GM19239 (cell line): ENCODE measurements around the gene PLK3.
"Not testable (repeated sequence)": the region's sequence is repeated elsewhere in the genome, so short reads cannot be mapped to it uniquely, and the experiment has no call there.

Experiments used
- DNase-seq: peaks from one replicate; pipeline ENCODE4 v3.0.0; 2011; ENCODE audit warnings: low spot score; ENCODE audit not compliant: insufficient read length
- FAIRE-seq: peaks from 2 replicates; lab custom pipeline; 2011; peaks lifted over from hg19 to GRCh38; lab: Jason Lieb, UNC

Gene PLK3

GRCh38 chr1:44799770-44800584, at the start of gene PLK3:
PLK3 (plus strand) TSS chr1:44800377; CDS start chr1:44800464, 87 bp downstream.
- FAIRE-seq = peak; percentile 99

GRCh38 chr1:44757420-44757819, 42.8 kb upstream of the PLK3 start:
- FAIRE-seq (peak; percentile 92), DNase-seq (peak; percentile 22)

More at GRCh38 chr1:44799770-44800584, at the start of gene PLK3:
- peak; percentile 96 for DNase-seq

DNA sequence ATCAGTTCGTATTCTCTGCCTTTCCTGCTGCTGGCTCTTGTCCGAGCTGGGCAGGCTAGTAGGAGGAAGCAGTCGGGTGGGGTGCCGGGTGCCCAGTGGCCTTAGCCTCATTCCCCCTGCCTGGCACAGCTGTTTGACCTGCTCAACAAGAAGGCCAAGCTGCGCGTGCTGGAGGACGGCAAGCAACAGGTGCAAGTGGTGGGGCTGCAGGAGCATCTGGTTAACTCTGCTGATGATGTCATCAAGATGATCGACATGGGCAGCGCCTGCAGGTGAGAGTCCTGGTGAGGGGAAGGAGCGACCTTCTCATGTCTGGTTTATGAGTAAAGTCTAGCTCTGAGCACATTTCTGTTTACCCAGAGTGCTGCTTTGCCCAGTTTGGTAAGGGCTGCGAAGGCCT, 41.1 kb upstream of the PLK3 start:
- DNase-seq = no peak
- no peak for FAIRE-seq

- FAIRE-seq (no peak), DNase-seq (no peak)
These were observed 39.3 kb upstream of the PLK3 start for GRCh38 chr1:44760876-44761275.

- FAIRE-seq, DNase-seq: not testable (repeated sequence)
These were observed 33.8 kb upstream of the PLK3 start for GRCh38 chr1:44766421-44766820.

DNA sequence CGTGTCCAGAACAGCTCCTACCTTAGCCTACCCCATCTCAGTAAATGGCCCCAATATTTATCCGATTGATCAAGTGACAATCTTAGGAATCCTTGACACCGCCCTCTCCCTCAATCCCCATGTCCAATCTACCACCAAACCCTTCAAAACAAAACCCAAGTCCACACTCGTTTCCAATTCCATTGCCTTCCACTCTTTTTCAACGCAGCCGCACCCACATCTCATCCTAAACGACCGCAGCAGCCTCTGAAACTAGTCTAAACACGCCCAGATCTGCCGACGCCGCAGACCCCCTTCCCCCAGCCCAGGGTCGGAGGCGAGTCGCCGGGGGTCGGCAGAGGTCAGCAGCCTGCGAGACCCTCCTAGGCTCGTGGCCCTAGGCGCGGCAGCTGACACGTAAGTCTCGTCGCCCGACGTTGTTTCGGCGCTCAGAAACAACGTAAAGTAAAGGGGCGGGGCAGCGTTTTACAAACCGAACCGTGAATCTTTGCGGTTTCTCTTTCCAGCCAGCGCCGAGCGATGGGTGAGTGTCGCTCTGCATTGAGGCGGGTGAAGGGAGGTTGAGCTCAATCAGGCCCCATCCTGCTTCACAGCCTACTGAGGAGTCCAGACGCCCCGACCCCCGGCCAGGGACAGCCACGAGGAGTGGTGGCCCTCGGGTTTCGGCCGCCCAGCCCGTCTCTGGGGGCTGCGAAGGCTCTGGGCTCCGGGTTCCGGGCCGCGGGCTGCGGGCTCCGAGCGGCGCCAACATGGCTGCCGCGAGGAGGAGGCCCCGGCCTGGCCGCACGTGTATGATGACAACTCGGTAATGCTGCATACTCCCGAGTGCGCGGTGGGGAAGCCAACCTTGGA, 24.9 kb upstream of the PLK3 start, which contains the start of gene RPS8:
Gene RPS8 (plus strand): TSS at position 463 of the 852 bp plus-strand sequence. CDS start 57 bp downstream, at position 520.
- FAIRE-seq (peak; percentile 89), DNase-seq (peak; percentile 77)

DNA sequence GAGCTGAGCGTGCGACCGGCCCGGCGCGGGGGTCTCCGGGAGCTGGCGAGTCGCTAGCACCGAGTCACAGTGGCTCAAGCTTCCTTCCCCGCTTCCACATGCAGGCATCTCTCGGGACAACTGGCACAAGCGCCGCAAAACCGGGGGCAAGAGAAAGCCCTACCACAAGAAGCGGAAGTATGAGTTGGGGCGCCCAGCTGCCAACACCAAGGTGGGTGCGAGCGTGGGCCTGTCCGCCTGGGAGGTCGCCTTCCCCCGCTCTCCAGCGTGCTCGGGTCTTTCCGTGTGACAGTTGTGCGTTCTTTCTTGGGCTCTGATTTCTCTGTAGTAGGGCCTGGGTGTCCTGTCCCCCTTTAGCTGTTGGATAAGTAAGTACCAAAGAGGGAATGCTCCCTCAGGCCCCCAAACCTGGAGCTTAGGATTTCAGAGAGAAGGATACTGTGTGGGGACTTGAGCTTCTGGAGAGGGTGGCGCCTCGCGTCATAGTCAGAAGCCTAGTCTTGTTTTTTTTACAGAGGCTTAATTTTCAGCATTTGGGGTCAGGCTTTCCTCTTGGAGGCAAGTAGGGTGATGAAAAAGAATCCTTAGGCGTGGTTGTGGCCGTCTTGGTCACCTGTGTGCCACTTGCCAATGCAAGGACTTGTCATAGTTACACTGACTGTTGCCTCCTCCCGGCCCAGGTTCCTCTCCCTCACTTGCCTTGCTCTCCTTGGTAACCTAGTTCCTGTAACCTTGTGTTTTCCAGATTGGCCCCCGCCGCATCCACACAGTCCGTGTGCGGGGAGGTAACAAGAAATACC, 24.0 kb upstream of the PLK3 start:
- FAIRE-seq = peak; percentile 14
- peak; percentile 16 for DNase-seq

DNA sequence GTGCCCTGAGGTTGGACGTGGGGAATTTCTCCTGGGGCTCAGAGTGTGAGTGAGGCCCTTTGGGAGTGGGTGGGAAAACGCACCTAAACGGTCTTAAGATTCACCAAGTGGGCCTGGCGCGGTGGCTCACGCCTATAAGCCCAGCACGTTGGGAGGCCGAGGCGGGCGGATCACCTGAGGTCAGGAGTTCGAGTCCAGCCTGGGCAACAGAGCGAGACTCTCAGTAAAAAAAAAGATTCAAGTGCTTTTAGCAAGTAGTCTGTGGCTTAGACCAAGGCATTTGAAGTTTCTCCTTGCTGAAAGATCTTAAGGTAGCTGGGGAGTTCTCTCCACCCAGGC, 23.5 kb upstream of the PLK3 start:
- no peak for FAIRE-seq
- DNase-seq = no peak

DNA sequence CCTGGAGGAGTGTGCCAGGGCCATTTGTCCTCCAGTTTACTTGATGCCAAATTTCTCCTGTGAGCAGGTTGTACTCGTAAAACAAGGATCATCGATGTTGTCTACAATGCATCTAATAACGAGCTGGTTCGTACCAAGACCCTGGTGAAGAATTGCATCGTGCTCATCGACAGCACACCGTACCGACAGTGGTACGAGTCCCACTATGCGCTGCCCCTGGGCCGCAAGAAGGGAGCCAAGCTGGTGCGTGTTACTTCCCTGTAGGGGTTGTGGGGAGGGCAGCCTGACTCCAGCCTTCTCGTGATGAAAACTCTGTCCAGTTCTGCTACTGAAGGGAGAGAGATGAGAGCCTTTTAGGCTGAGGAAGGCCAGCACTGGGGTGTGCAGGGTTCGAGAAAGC, 22.6 kb upstream of the PLK3 start:
- no peak for DNase-seq
- FAIRE-seq = no peak

- FAIRE-seq (no peak), DNase-seq (no peak)
These were observed 22.1 kb upstream of the PLK3 start for GRCh38 chr1:44777969-44778635.

DNA sequence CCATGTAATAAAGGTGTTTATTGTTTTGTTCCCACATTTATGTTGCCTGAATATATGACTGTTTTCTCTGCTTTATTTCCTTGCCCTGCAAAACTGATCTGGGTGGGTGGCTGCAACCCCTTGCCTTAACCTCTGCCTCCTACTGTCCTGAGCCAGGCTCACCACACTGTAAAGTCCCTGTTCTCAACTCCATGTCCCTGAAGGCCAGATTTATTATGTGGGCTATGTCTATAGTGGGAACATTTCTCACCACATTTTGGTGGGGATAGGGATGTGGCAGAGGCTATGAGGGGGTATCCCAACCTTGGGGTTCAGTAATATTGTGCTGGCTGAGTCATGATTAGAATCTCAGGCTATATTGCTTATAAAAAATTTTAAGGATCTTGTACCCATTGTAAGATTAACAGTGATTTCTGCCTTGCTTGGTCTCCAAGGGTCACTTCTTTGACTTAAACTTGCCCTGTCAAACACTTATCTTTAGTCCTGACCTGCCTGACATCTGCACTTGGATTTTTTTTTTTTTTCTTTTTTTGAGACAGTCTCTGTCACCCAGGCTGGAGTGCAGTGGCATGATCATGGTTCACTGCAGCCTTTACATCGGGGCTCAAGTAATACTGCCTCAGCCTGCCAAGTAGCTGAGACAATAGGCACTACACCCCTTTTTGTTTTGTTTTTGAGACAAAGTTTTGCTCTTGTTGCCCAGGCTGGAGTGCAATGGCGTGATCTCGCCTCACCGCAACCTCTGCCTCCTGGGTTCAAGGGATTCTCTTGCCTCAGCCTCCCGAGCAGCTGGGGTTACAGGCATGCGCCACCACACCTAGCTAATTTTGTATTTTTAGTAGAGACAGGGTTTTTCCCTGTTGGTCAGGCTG, 21.2 kb upstream of the PLK3 start:
- no peak for DNase-seq
- FAIRE-seq = no peak

GRCh38 chr1:44780583-44781121, 19.5 kb upstream of the PLK3 start:
- no peak for DNase-seq
- FAIRE-seq = no peak

- DNase-seq (no peak), FAIRE-seq (no peak)
These were observed 16.5 kb upstream of the PLK3 start for GRCh38 chr1:44783697-44784093.

DNA sequence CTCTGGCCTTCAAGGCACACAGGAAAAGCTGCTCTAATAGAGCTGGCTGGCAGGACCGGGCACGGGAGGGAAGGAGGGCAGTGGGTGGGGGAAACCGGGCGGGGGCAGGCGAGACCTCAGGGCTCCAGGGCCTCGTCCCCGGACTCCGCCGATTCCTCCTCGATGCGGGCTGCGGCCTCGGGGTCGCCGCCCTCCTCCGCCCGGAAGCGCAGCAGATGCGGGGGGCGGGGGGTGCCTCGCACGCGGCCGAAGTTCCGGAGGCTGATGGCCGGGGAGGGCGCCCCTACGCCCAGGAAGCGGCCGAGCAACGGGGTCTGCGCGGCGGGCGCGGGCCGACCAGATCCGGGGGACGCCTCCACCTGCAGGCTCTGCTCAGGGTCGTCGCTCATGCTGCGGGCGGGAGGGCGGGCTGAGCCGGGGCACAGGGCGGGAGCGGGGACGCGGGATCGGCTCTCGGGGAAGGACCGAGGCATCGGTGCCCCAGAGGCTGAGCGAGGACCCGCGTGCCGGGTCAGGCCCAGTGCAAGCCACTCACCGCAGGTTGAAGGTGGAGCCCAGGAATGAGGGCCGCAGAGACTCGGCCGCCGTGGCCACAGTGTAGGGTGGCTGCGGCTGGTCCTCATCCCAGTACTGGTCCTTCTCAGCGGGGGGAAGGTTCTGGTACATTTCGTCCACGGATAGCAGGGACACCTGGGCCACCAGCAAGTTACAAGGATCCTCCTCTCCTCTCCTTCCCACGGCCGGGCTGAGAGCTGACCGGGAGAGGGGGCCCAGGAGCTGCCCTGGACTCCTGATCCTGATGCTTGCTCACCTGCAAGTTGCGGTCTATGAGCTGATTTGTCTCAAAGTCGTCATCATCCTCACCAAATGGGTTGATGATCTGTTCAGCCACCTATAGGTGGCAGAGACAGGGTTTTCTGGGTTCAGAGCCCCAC, 15.8 kb upstream of the PLK3 start:
- DNase-seq = no peak

GRCh38 chr1:44785029-44785380, 15.2 kb upstream of the PLK3 start:
- FAIRE-seq = no peak

More for the DNA sequence above, 15.8 kb upstream of the PLK3 start:
- FAIRE-seq = no peak

GRCh38 chr1:44785501-44786137, 14.6 kb upstream of the PLK3 start:
- DNase-seq = no peak
- FAIRE-seq = no peak

More at GRCh38 chr1:44785029-44785380, 15.2 kb upstream of the PLK3 start:
- no peak for DNase-seq
